Fibroblast of villous mesenchyme (primary cell): ENCODE data around the gene RHOG. TPM values are rescaled to one million over a fixed set of nuclear protein-coding genes. Genes with fewer than 3 reads are reported as not detected.

Experiments used
- DNase-seq: peaks from one replicate; pipeline ENCODE4 v3.0.0-alpha.2; 2010; ENCODE audit warnings: low read depth
- H3K4me3 ChIP-seq: 2 replicates; pipeline ENCODE4 v1.5.1; 2011; ENCODE audit warnings: low read depth, mild to moderate bottlenecking, low read length
- CTCF ChIP-seq: IDR thresholded peaks from 2 replicates; pipeline ENCODE4 v1.5.1; 2012; ENCODE audit warnings: low read depth, mild to moderate bottlenecking, low read length; ENCODE audit not compliant: insufficient read depth
- total RNA-seq: library from RNA; depleted of rRNA; stranded (reverse); fragments of >200 nt; gene quantifications from 2 replicates; pipeline ENCODE4 v1.2.3, GENCODE V29; 2012

RHOG gene
- total RNA-seq, 1 donor = 9.5 TPM

- no peak for TF ChIP-seq CTCF
- DNase-seq = no peak
- peak overlapping the region; percentile 7 for H3K4me3 ChIP-seq
These were observed 13.3 kb upstream of the RHOG start for GRCh38 chr11:3853899-3854659.

GRCh38 chr11:3853545-3853842 is 12.7 kb upstream of the RHOG start:
- no peak for TF ChIP-seq CTCF
- H3K4me3 ChIP-seq = no peak overlapping the region
- DNase-seq = no peak

- TF ChIP-seq CTCF = peak; percentile 73
- H3K4me3 ChIP-seq = no peak overlapping the region
- DNase-seq = peak; percentile 52
These were observed 8.6 kb upstream of the RHOG start for GRCh38 chr11:3849297-3849874.

GRCh38 chr11:3845670-3846069 is 4.9 kb upstream of the RHOG start:
- no peak for DNase-seq
- no peak overlapping the region for H3K4me3 ChIP-seq
- no peak for TF ChIP-seq CTCF

- TF ChIP-seq CTCF = no peak
- no peak overlapping the region for H3K4me3 ChIP-seq
- no peak for DNase-seq
These were observed 4.5 kb upstream of the RHOG start for GRCh38 chr11:3845246-3845645.

- no peak overlapping the region for H3K4me3 ChIP-seq
- no peak for TF ChIP-seq CTCF
- DNase-seq = no peak
These were observed 2.6 kb upstream of the RHOG start for GRCh38 chr11:3843326-3843725.
